Gastroesophageal sphincter (tissue), 4 donors: ENCODE measurements around the gene NAA25. TPM values are rescaled to one million over a fixed set of nuclear protein-coding genes. Genes with fewer than 3 reads are reported as not detected.

ENCODE experiments used
- ATAC-seq: fragments of 150-250 bp; one replicate; pipeline ENCODE4 v1.9.1; 2016; ENCODE audit warnings: mild to moderate bottlenecking, moderate library complexity
- H3K27ac ChIP-seq, 4 donors: fragments of 200-600 bp; sonication (generic) in 3 of 4; 1 replicate in 3 of 4; 2 replicates in 1 of 4; pipeline ENCODE4 v1.5.1; 2016 to 2019
- H3K27me3 ChIP-seq: fragments of 200-600 bp; sonication (generic); one replicate; pipeline ENCODE4 v1.5.1; 2019
- H3K36me3 ChIP-seq, 2 donors: fragments of 200-600 bp; sonication (generic); one replicate each; pipeline ENCODE4 v1.5.1; 2019; ENCODE audit warnings: control low read depth in 1 of 2
- H3K4me1 ChIP-seq, 3 donors: fragments of 200-600 bp; sonication (generic); 1 replicate in 2 of 3; 2 replicates in 1 of 3; pipeline ENCODE4 v1.5.1; 2016 to 2019; ENCODE audit warnings: control low read depth in 2 of 3
- H3K4me3 ChIP-seq, 2 donors: fragments of 200-600 bp; sonication (generic); one replicate each; pipeline ENCODE4 v1.5.1; 2019; ENCODE audit warnings: mild to moderate bottlenecking in 1 of 2, moderate library complexity in 1 of 2
- H3K9me3 ChIP-seq, 3 donors: fragments of 200-600 bp; sonication (generic); one replicate each; pipeline ENCODE4 v1.5.1; 2017 to 2019; ENCODE audit warnings: control low read depth in 2 of 3
- CTCF ChIP-seq, 4 experiments: fragments of 200-600 bp in 2 of 4; fragments of 450-650 bp in 2 of 4; sonication (generic) in 1 of 4; IDR thresholded peaks; one replicate each; pipeline ENCODE4 v1.5.1; 2017 to 2019; ENCODE audit warnings: antibody characterized with exemption in 4 of 4, mild to moderate bottlenecking in 2 of 4, moderate library complexity in 2 of 4
- EP300 ChIP-seq: sonication (generic); formaldehyde crosslinking; IDR thresholded peaks from one replicate; pipeline ENCODE4 v1.6.1; 2017; ENCODE audit warnings: antibody characterized with exemption, mild to moderate bottlenecking
- POLR2A ChIP-seq, 2 donors: fragments of 450-650 bp; IDR thresholded peaks; one replicate each; pipeline ENCODE4 v1.6.1; 2017; ENCODE audit warnings: antibody characterized with exemption in 2 of 2, mild to moderate bottlenecking in 2 of 2, moderate library complexity in 1 of 2
- POLR2AphosphoS5 ChIP-seq: sonication (generic); formaldehyde crosslinking; IDR thresholded peaks from one replicate; pipeline ENCODE4 v1.6.1; 2017; ENCODE audit warnings: antibody characterized with exemption
- WGBS, 2 donors: methylation state at CpG; one replicate each; pipeline ENCODE4 v1.1.5; 2018; ENCODE audit warnings: low coverage in 1 of 2; 5-methylcytosine and 5-hydroxymethylcytosine counted together
- total RNA-seq, 4 donors: library from RNA; depleted of rRNA; stranded (reverse); fragments of >200 nt; gene quantifications; one replicate each; pipeline ENCODE4 v1.1.0, GENCODE V29; 2016

Gene NAA25
- total RNA-seq, 4 donors from 2014 or later, result 11.1 to 22.6 (median 17.3) TPM

- Histone ChIP-seq H3K27me3 (no peaks in the 10 kb centered on the region), H3K9me3 (no peaks in the 10 kb centered on the region), H3K4me1 (peaks cover 0 to 50% (median 5%) of the 10 kb centered on the region in 3 donors), H3K36me3 (peaks cover 0 to 59% of the 10 kb centered on the region in 2 donors), H3K27ac (no peak overlapping the region), H3K4me3 (no peak overlapping the region)
- TF ChIP-seq EP300 (no peak), POLR2AphosphoS5 (no peak), CTCF (IDR thresholded peaks at IDR 0.05) (no peak), POLR2A (IDR thresholded peaks at IDR 0.05) (no peak)
- no peak for ATAC-seq
- 67 to 68% methylated on average over 1 to 2 of the region's 2 CpGs for WGBS, 2 donors
Measured at GRCh38 chr12:112018571-112019237, 89.9 kb downstream of the NAA25 start.

- 86% methylated on average over 1 of the region's 1 CpG for WGBS, 2 donors
- Histone ChIP-seq H3K4me1 (peaks cover 0 to 56% (median 5%) of the 10 kb centered on the region in 3 donors), H3K9me3 (no peaks in the 10 kb centered on the region), H3K36me3 (peaks cover 0 to 43% of the 10 kb centered on the region in 2 donors), H3K4me3 (no peak overlapping the region), H3K27ac (no peak overlapping the region), H3K27me3 (no peaks in the 10 kb centered on the region)
- ATAC-seq, result no peak
- TF ChIP-seq EP300 (no peak), CTCF (IDR thresholded peaks at IDR 0.05) (no peak), POLR2AphosphoS5 (no peak), POLR2A (IDR thresholded peaks at IDR 0.05) (no peak)
Measured at GRCh38 chr12:112017041-112017440, 91.5 kb downstream of the NAA25 start.

GRCh38 chr12:112015938-112016337, 92.6 kb downstream of the NAA25 start:
- WGBS, 2 donors, result 90 to 93% methylated on average over 6 of the region's 6 CpGs
- Histone ChIP-seq H3K4me1 (peaks cover 0 to 67% (median 12%) of the 10 kb centered on the region in 3 donors), H3K36me3 (peaks cover 0 to 32% of the 10 kb centered on the region in 2 donors), H3K4me3 (no peak overlapping the region), H3K9me3 (no peaks in the 10 kb centered on the region), H3K27ac (no peak overlapping the region), H3K27me3 (no peaks in the 10 kb centered on the region)
- TF ChIP-seq EP300 (no peak), CTCF (IDR thresholded peaks at IDR 0.05) (no peak), POLR2A (IDR thresholded peaks at IDR 0.05) (no peak), POLR2AphosphoS5 (no peak)
- no peak for ATAC-seq

- H3K9me3 ChIP-seq, result no peaks in the 10 kb centered on the region
- peak overlapping the region; percentile 76 to 87 for H3K4me3 ChIP-seq
- H3K4me1 ChIP-seq, result peaks cover 0 to 63% (median 12%) of the 10 kb centered on the region in 3 donors
- H3K27ac ChIP-seq, result peak overlapping the region; percentile 79 to 99 (median 96)
- H3K36me3 ChIP-seq, result peaks cover 0 to 17% of the 10 kb centered on the region in 2 donors
- 0 to 23% methylated on average over 2 to 6 of the region's 54 CpGs for WGBS, 2 donors
- no peaks in the 10 kb centered on the region for H3K27me3 ChIP-seq
- ATAC-seq, result peak; percentile 30
- no peak for TF ChIP-seq CTCF (IDR thresholded peaks at IDR 0.05)
- no peak for TF ChIP-seq EP300
- no peak for TF ChIP-seq POLR2A (IDR thresholded peaks at IDR 0.05)
- peak; percentile 23 for TF ChIP-seq POLR2AphosphoS5
Measured at GRCh38 chr12:112013601-112014402, 94.8 kb downstream of the NAA25 start.
